Loucy (cell line): ENCODE data around the gene TOMM40L.

Experiments used
- EZH2phosphoT487 ChIP-seq: fragments of 200-600 bp; IDR thresholded peaks from 2 replicates; pipeline ENCODE4 v1.6.1; 2018; ENCODE audit warnings: antibody characterized with exemption, mild to moderate bottlenecking, moderate library complexity, borderline replicate concordance
- TF ChIP-seq, protein P1 (sequence below): fragments of 200-600 bp; sonication (generic); conservative IDR thresholded peaks from 2 replicates; pipeline ENCODE4 v1.5.1; 2014; ENCODE audit warnings: mild to moderate bottlenecking, antibody characterized with exemption, low read length

DNA sequence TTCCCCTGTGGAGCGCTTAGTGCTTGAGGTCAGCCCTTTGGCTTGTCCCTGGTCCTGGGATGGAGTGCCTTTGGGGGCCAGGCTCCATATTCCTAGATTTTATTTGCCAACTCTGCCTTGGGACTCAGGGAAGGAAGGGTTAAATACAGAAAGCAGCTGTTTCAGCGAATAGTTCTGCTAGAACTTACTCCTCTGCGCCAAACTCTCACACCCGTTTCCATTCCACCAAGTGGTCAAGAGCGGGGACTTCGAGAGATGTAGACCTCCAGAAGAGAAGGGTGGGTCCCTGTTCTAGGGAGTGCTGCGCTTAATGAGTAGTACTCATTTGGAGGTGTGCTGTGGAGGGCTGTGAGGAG, 704 bp upstream of the TOMM40L start:
- TF ChIP-seq EZH2phosphoT487 = no peak
- TF ChIP-seq, protein P1, sequence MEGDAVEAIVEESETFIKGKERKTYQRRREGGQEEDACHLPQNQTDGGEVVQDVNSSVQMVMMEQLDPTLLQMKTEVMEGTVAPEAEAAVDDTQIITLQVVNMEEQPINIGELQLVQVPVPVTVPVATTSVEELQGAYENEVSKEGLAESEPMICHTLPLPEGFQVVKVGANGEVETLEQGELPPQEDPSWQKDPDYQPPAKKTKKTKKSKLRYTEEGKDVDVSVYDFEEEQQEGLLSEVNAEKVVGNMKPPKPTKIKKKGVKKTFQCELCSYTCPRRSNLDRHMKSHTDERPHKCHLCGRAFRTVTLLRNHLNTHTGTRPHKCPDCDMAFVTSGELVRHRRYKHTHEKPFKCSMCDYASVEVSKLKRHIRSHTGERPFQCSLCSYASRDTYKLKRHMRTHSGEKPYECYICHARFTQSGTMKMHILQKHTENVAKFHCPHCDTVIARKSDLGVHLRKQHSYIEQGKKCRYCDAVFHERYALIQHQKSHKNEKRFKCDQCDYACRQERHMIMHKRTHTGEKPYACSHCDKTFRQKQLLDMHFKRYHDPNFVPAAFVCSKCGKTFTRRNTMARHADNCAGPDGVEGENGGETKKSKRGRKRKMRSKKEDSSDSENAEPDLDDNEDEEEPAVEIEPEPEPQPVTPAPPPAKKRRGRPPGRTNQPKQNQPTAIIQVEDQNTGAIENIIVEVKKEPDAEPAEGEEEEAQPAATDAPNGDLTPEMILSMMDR = no peak
